Skeletal muscle tissue (tissue), 4 donors: Measurements from ENCODE around the gene GPR132. TPM values are rescaled to one million over a fixed set of nuclear protein-coding genes. Genes with fewer than 3 reads are reported as not detected.

Experiments used
- H3K27ac ChIP-seq: one replicate; pipeline ENCODE4 v1.7.0; 2013; ENCODE audit warnings: mild to moderate bottlenecking, low read depth, low read length, inconsistent platforms
- H3K27me3 ChIP-seq, 3 donors: one replicate each; pipeline ENCODE4 v1.7.0; 2013; ENCODE audit warnings: low read length in 3 of 3; ENCODE audit not compliant: control insufficient read depth in 3 of 3, insufficient read depth in 3 of 3
- H3K36me3 ChIP-seq, 3 donors: one replicate each; pipeline ENCODE4 v1.7.0; 2013; ENCODE audit warnings: low read length in 3 of 3; ENCODE audit not compliant: control insufficient read depth in 3 of 3, insufficient read depth in 3 of 3
- H3K4me1 ChIP-seq, 3 donors: one replicate each; pipeline ENCODE4 v1.7.0; 2013; ENCODE audit warnings: low read length in 3 of 3, mild to moderate bottlenecking in 3 of 3; ENCODE audit not compliant: control insufficient read depth in 3 of 3, insufficient read depth in 3 of 3
- H3K4me3 ChIP-seq, 3 donors: one replicate each; pipeline ENCODE4 v1.7.0; 2013; ENCODE audit warnings: low read length in 3 of 3
- H3K9ac ChIP-seq, 3 donors: one replicate each; pipeline ENCODE4 v1.7.0; 2013; ENCODE audit warnings: low read length in 3 of 3, mild to moderate bottlenecking in 3 of 3, moderate library complexity in 2 of 3, low read depth in 1 of 3
- H3K9me3 ChIP-seq, 3 donors: one replicate each; pipeline ENCODE4 v1.7.0; 2013; ENCODE audit warnings: low read length in 3 of 3; ENCODE audit not compliant: control insufficient read depth in 3 of 3
- total RNA-seq: library from RNA; depleted of rRNA; stranded (reverse); fragments of >200 nt; gene quantifications from one replicate; pipeline ENCODE4 v1.2.3, GENCODE V29; 2014
- donor health status: Osteomylitis.

GPR132 gene
- total RNA-seq, 1 donor from 2014 or later: 1.6 TPM

DNA sequence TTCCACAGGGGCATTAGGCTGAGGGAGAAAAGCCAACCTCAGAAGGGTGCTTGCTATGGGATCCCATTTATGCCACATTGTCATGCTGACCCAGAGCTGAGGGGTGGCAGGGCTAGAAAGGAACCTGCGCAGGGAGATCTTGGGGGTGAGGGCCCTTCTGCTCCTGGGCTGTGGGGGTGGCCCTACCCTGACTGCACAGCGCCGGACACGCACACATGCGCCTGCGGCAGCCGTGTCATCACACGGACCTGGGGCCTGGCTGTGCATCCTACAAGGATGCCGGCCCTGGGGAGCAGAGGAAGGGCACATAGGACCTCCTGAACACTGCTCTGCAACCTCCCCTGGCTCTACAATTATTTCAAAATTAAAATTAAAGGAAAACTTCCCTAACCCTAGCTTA, 51.2 kb downstream of the GPR132 start:
- Histone ChIP-seq H3K9ac (peak overlapping the region in 1 of 3 donors; percentile 16), H3K9me3 (no peaks in the 10 kb centered on the region)

DNA sequence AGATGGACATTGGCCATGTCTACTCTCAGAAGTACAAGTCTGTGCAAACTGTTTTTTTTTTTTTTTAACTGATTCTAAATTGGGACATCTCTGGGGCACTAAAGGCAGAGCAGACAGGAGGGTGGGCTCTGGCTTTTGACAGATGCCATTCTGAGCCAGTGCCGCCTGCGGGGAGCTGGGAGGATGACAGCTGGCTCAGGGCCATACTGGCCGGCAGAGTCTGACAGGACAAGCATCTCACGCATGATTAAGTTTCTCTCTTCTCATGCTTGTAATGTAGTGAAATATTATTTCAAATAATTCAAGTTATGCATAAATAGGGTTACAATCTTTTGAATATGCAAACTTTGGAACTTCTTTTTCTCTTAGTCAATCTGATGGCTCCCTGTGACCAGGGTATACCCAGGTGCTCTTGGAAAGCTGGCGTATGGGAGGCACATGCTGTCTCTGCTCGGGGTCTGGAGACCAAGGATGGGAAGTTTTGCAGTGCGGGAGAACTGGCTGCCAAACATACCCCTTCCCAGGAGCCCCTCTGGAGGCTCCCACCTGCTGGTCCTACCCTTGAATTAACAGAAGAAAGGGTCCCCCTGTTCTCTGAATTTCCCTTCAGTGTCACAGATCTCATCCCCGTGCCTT, 52.0 kb downstream of the GPR132 start:
- Histone ChIP-seq H3K9me3 (no peaks in the 10 kb centered on the region), H3K27me3 (no peaks in the 10 kb centered on the region), H3K9ac (peak overlapping the region in 1 of 3 donors; percentile 28), H3K4me1 (peaks cover 5 to 16% (median 11%) of the 10 kb centered on the region in 3 donors), H3K36me3 (peaks cover 5 to 9% (median 8%) of the 10 kb centered on the region in 3 donors), H3K4me3 (no peak overlapping the region), H3K27ac (no peak overlapping the region)

More for the DNA sequence above, 51.2 kb downstream of the GPR132 start:
- H3K36me3 ChIP-seq: peaks cover 5 to 9% (median 8%) of the 10 kb centered on the region in 3 donors
- peaks cover 5 to 17% (median 12%) of the 10 kb centered on the region in 3 donors for H3K4me1 ChIP-seq
- H3K4me3 ChIP-seq: no peak overlapping the region
- H3K27ac ChIP-seq: no peak overlapping the region
- no peaks in the 10 kb centered on the region for H3K27me3 ChIP-seq

DNA sequence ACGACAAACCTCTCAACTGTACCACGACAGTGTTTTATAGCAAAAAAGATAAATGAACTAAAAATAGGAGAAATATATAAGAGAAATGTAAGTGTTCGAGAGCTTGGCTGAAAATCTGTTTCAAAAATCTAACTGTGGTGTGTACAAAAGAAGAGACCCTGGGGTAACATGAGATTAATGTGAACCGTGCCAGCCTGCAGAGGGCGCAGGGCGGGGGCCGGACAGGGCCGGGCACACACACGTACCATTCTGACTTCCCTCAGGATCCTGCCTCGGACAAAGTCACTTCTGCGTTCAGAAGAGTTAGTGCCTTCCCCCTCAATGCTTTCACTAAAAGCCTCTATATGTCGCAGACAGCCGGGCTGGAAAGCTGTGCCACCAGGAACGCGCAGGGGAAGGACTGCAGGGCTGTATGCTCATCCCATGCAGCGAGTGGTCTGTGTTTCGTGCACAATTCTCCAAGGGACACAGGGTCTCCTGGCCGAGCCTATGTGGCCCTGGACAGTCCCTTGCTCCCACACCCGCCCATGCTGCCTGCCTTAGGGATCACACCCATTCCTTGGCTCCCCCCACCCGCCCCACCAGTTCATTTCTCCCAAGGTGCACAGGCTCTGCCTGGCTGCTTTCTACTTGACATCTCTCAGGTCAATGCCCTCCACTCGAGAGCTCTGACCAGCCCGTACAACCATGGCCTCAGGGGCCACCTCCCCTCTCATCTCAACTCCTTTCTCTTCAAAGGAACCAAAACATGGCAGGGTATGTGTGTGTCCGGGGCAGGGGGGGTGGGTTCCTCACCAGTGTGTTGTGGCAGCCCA, 52.9 kb downstream of the GPR132 start:
- H3K4me1 ChIP-seq: peaks cover 5 to 16% (median 11%) of the 10 kb centered on the region in 3 donors
- no peak overlapping the region for H3K4me3 ChIP-seq
- H3K27me3 ChIP-seq: no peaks in the 10 kb centered on the region
- H3K9ac ChIP-seq: no peak overlapping the region
- peaks cover 7 to 9% (median 8%) of the 10 kb centered on the region in 3 donors for H3K36me3 ChIP-seq
- no peaks in the 10 kb centered on the region for H3K9me3 ChIP-seq
- no peak overlapping the region for H3K27ac ChIP-seq

DNA sequence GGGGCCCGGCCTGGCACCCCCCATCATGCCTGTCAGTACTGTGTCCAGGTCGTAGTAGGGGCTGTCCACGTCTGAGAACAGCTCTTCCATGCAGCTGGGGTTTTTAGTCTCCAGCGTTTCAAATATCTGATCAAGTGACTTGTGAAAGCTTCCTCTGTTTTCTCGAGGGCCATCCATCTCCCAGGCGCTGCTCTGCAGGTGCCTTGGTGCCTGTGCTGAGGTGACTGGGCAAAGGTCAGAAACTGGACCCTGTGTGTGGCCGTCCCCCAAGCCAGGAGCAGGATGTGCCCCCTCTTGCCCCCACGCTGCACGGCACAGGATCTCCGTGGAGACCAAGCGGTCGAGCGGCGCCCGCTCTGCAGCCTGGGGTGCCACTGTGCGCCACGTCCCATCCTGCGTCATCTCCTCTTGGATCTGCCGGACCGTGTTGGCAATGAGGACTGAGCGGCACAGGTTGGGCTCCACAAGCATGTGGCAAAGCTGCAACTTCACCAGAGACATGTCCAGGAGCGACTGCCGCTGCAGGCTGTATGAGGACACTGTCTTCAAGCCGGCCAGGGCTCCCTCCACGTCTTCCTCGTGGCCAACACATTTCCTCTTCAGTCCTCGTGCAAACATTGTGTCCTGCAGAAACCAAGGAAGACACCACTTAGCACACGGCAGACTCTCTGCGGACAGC, 53.8 kb downstream of the GPR132 start:
- Histone ChIP-seq H3K4me1 (peaks cover 5 to 16% (median 11%) of the 10 kb centered on the region in 3 donors), H3K27me3 (no peaks in the 10 kb centered on the region), H3K4me3 (no peak overlapping the region), H3K36me3 (peaks cover 7 to 9% (median 8%) of the 10 kb centered on the region in 3 donors), H3K27ac (no peak overlapping the region), H3K9ac (peak overlapping the region in 1 of 3 donors; percentile 3), H3K9me3 (no peaks in the 10 kb centered on the region)

DNA sequence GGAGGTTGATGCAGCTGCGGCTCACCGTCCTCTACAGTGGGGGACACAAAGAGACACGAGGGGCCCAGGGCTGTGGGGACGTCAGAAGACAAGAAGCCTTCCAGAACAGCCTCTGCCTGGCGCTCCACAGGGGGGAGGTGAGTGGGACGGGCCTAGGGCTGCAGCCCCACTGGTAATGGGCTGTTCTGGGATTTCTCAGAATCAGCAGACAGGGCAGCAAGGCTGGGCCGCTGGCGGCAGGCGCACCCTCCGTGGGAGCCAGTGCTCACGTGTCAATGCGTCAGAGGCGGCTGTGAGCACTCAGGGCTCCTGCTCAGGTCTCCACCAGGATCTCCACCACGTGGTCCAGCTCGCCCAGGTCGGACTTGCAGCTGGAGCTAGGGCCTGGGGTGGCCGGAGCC, 54.3 kb downstream of the GPR132 start:
- Histone ChIP-seq H3K4me1 (peaks cover 5 to 16% (median 11%) of the 10 kb centered on the region in 3 donors), H3K9ac (no peak overlapping the region), H3K27me3 (no peaks in the 10 kb centered on the region), H3K27ac (no peak overlapping the region), H3K9me3 (no peaks in the 10 kb centered on the region), H3K4me3 (no peak overlapping the region), H3K36me3 (peaks cover 7 to 9% (median 8%) of the 10 kb centered on the region in 3 donors)

DNA sequence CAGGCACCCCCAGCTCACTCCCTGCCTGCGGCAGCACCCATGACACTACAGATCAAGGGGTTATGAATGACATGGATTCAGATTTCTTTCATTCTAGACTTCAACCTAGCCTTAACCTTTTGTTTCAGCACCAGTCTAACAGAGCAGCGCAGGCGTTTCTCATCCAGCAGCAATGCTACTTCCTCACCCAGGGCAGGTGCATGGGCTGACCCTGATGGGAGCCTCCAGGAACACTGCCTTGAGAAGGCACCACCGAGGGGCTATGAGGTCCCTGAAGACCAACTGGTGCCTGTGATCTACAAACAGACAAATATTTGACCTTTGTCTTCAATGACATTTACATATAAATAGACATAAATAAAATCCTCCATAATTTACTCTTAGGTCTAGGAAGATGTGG, 55.1 kb downstream of the GPR132 start:
- H3K27ac ChIP-seq: no peak overlapping the region
- peaks cover 5 to 16% (median 11%) of the 10 kb centered on the region in 3 donors for H3K4me1 ChIP-seq
- peaks cover 7 to 9% (median 8%) of the 10 kb centered on the region in 3 donors for H3K36me3 ChIP-seq

DNA sequence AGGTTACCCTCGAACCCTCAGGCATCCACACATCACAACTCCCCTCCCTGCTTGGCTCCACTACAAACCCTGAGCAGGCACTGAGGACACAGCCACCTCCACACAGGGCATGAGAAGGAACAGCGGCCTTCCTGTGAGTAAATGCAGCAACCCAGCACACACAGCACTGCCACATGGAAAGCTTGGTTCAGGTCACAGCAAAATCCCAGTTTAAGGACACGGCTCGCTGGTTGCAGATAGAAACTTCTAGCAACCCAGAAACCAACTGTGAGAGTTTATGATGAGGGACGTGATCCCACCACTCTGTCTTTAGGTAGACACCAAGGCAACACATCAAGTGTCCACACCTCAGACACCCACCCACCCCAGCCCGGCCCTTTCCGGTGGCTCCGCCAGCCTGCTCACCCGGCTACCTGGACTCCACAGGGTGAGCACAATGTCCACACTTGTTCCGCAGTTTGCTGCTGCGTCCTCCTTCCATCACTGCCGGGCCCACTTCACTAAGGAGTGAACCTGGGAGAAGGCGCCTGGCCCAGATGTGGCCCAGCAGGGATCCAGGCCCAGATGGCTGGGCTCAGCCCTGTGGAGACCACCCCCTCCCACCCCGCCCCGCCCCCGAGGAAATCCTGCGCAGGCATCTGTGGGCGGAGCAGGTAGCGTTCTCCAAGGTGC, 57.5 kb downstream of the GPR132 start:
- Histone ChIP-seq H3K9me3 (no peaks in the 10 kb centered on the region), H3K4me1 (peaks cover 0 to 6% (median 4%) of the 10 kb centered on the region in 3 donors), H3K9ac (no peak overlapping the region), H3K27me3 (no peaks in the 10 kb centered on the region), H3K27ac (no peak overlapping the region), H3K4me3 (no peak overlapping the region), H3K36me3 (peaks cover 7 to 9% (median 8%) of the 10 kb centered on the region in 3 donors)

More for the DNA sequence above, 55.1 kb downstream of the GPR132 start:
- no peaks in the 10 kb centered on the region for H3K27me3 ChIP-seq
- H3K4me3 ChIP-seq: no peak overlapping the region
- no peaks in the 10 kb centered on the region for H3K9me3 ChIP-seq
- H3K9ac ChIP-seq: no peak overlapping the region

DNA sequence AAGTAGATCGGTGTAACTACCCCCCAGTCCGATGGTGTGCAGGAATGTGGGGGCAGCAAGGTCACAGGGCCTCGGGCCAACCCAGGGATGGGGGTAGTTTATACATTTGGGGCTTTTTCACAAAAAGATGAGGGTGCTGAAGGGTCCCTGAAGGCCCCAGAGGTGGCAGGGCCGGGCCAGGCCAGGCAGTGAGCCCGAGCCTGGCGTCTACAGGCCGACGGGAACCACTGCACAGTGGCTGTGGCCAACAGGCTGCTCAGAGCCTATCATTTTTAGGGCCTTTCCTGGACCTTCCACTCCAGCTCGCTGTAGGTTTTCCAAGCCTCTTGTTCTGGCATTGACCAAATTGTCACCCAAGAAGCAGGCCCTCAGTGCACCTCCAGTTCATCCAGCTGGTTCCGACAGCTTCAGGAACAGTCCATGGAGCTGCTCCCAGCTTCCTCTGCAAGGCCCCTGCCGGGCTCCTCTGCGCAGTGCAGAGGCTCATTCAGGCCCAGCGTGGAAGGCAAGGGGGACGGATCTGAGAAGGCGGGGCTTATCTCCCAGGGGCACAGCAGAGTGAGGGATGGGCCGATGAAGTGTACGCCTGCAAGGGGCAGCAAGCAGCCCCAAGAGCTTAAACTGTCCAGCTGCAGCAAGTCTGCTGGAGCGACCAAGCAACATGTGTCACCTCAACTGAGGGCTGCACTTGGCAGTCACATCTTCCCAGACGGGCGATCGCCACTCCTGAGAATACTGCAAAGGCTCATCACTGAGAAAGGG, 58.2 kb downstream of the GPR132 start:
- Histone ChIP-seq H3K4me1 (no peaks in the 10 kb centered on the region), H3K36me3 (peaks cover 7 to 9% (median 8%) of the 10 kb centered on the region in 3 donors)

More for the DNA sequence above, 58.2 kb downstream of the GPR132 start:
- Histone ChIP-seq H3K27ac (no peak overlapping the region), H3K4me3 (no peak overlapping the region), H3K9me3 (no peaks in the 10 kb centered on the region), H3K27me3 (no peaks in the 10 kb centered on the region), H3K9ac (peak overlapping the region in 1 of 3 donors; percentile 25)
